NCI-H345 treated with DMSO at 0.1 percent for 48 hours (cell line): ENCODE measurements around the gene LEFTY1.
A peak's percentile ranks its signal among the peaks of the same experiment; 100 is the strongest.
"Not testable (repeated sequence)": the region's sequence is repeated elsewhere in the genome, so short reads cannot be mapped to it uniquely, and the experiment has no call there.

Experiments
- DNase-seq: peaks from one replicate; lab custom pipeline; 2025; ENCODE audit not compliant: unreplicated experiment; lab: John Stamatoyannopoulos, UW

Gene LEFTY1

GRCh38 chr1:225888289-225888897 is 553 bp downstream of the LEFTY1 start:
- no peak for DNase-seq

DNA sequence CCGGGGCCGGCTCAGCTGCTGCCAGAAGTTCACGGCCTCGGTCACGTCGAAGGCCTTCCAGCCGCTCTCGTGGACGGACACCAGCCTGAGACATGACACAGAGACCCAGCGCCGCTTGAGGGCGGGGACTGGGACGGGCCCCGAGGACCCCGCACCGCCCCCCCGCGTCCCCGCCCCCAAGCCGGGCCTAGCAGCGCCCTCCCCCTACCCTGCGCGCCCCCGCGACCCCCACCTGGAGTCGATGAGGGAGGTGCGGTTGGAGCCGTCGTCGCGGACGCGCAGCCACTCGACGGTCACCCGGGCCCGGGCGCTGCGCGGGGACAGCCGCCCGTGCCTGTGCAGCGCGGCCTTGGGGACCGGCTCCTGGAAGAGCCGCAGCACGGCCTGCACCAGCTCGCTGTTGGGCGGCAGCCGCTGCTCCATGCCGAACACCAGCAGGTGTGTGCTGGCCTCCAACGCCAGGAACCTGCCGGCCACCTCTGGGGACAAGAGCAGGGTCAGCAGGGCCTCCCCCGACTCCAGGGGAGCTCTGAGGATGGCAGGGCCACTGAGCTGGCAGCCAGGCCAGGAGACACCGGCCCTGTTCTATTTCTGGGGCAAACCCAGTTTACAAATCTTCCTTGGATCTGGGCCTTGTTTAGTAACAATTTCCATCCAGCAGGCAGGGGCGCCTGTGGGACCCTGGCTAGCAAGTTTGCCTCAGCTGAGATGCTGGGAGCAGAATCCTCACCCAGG is 1.2 kb downstream of the LEFTY1 start:
- not testable (repeated sequence) for DNase-seq

DNA sequence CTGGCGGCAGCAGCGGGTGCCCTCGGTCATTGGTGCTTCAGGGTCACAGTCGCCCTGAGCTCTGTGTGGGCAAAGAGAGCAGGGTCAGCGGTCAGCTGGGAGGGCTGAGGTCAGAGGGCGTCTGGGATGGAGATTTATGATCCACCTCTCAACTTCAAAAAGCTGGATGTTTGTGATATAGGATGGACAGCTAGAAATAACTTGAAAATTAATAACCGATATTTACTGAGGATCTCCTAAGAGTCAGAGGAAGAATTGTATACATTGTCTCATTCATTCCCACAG is 2.0 kb downstream of the LEFTY1 start:
- DNase-seq: no peak

GRCh38 chr1:225886159-225887029 is 2.6 kb downstream of the LEFTY1 start:
- DNase-seq: no peak

GRCh38 chr1:225885336-225885735 is 3.6 kb downstream of the LEFTY1 start:
- DNase-seq: no peak

DNA sequence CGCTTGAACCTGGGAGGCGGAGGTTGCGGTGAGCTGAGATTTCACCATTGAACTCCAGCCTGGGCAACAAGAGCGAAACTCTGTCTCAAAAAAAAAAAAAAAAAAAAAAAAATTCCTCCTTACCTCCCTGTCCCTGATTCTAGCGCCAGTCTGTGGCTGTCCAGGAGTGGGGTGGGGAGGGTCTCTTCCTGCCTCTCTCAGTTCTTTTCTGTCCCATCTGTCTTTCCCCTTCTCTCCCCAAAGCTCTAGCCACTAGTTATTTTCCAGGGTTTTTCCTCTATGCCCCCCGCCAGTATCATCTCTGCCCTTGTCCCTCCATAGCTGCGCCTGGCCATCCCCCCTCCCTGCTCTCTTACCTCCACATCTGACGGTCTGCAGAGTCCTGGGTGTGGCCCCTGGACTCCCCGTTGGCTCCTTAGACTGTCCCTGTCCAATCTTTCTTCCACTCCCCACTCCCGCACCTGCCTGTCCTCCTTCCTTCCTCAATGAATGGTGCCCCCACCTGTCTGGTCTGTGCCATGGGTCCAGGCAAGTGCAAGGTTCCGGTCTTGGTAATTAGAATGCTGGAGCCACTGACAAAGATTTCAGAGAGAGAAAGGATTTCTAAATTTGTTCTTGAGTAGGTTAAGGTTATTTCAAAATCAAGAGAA is 5.2 kb downstream of the LEFTY1 start:
- no peak for DNase-seq

DNA sequence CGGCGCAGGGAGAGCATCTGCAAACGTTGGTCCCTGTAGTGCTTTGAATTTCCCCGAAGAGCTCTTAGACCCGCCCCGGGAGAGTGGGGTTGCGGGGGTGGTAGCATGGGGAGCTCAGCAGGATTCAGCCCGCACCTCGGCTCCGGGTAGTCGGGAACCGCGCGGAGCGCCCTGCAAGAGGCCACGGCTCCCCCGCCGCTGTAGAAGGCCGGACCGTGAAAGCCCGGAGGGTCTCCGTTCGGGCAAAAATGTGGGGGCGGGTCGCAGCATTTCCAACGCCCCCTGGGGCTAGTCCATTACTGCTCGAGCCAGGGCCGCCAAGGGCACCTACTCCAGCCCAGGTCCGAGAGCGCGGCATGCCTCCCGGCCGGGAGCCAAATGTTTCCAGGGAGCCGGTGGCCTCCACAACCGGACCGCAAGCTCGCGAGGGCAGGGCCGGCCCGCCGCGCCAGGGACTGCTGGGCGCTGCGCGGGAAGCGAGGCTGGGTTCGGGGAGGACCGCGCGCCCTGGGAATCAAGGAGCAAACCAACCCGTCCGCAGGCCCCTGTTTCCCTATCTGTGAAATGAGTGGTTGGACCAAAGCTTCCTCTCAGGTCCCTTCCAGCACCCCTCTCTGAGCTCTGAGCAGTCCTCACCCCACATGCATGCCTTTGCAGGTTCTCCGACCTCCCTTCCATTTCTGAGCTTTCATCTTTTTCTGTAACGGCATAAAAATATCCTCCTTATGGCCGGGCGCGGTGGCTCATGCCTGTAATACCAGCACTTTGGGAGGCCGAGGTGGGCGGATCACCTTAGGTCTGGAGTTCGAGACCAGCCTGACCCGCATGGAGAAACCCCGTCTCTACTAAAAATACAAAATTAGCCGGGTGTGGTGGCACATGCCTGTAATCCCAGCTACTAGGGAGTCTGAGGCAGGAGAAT is 6.0 kb downstream of the LEFTY1 start:
- no peak for DNase-seq

DNA sequence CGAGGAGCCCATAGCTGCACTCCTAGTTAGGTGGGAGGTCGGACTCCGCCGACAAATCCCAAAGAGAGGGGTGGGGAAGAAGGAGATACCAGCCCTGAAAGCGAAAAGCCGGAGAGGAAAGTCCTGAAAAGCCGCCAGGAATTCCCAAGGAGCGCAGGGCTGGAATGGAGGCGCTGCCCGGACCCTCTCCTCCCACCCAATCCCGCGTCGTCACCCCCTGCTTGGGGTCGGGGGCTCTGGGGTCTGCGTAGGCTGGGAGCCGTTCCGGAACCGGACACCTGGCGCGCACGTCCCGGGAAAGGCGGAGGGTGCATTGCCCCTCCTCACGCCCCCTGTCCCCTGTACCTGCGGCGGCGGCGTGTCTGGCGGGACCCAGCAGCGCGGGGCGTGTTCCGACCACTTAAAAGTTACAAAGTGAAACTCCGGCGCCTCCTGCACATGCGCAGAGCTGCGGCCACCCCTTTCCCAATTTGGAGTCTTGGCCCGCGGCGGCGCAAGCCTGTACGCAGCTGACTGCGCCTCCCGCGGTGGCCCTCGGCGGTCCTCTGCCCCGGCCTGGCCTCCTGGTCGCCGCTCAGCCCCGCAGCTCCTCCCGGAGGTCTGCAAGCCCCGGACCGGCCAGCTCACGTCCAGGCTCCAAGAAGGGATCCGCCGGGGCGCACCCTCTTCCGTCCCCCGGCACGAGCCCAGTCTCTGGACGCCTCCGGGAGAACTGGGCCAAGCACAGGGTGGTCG is 6.8 kb downstream of the LEFTY1 start, which contains the start of gene TMEM63A:
Gene TMEM63A, minus strand, starts transcription at position 422 of the 735 bp plus-strand sequence. CDS start 4,800 bp downstream, outside the sequence.
- no peak for DNase-seq

- no peak for DNase-seq
These were observed 7.6 kb downstream of the LEFTY1 start for GRCh38 chr1:225881081-225881958.

DNA sequence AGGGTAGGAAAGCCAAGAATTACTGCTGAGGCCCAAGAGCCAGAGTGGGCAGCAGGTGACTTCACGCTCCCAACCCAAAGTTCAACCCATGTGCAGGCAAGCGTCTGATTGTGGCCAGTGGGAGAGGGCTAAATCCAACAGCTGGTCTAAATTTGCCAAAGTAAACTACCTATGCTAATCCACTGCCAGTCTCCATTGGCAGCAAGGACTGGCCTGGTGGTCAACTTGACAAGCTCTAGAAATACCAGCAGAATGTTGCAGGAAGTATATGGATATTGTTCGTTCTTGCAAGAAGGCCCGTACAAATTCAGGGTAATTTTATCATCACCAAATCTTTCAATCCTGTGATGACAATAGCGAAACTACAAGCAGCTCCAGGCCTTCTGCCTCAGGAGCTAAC is 8.3 kb downstream of the LEFTY1 start:
- no peak for DNase-seq

DNA sequence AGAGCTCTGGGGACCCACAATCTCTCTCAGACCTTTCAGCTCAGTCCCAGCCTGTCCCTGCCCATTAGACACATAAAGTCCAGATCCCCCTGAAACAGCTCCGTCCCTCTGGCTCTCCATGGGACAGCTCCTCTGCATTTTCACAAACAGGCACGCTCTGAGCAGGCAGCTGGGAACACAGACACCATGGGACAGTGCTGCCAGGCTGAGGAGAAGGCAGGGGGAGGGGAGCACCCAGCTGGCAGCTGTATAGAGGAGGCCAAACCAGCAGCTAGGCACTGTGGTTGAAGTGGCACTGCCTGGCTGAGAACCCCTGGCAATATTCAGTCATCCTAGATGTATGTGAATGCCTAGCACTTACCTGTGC is 8.7 kb downstream of the LEFTY1 start:
- peak; percentile 28 for DNase-seq

DNA sequence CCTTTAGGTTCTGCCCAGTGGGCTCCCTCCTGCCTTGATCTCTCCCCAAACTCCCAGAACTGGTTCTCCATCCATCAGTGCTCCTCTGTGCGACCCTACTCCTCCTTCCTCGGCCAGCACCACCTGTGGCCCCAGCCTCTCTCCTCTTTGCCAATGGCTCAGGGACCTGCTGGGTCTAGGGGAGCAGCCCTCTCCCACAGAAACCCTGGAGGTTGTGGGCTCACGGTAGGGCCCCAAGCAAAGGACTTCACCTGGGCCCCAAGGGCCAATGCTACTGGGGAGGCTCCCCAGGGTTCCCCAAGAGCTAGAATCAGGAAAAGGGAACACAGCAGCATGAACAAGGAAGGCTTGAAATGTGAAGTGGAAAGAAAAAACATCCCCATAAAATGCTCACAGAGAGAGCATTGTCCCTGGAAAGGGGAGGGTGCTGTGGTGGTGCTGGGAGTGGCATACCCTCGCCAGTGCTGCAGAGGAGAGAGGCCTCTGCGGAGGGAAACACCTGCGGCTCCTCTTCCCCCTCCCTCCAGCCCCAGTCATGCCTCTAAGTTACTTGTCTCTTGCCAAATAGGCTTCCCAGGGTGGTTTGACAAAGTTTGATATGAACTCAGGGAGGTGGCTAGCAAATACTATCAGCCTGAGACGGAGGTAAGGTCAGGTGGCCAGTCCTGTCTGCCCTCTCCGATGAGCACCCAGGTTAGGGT is 9.3 kb downstream of the LEFTY1 start:
- DNase-seq: no peak

DNA sequence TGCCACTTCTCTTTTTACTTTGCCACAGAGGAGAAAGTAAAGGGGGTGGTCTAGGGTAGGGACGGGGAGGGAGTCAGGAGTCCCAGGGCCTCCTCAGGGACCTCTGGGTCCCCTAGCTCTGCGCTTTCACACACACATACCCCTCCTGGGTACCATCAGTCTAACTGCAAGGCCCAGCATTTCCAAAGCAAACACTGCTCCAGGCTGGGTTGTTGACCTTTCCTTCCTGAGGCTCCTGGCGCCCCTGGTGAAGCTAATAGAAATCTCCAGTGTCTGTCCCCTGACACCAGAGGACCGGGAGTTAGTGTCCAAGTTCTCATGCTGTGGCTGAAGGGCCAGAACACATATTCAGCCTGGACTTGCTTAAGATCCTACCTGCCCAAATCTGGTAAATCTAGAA is 10.7 kb downstream of the LEFTY1 start:
- no peak for DNase-seq

- no peak for DNase-seq
These were observed 11.4 kb downstream of the LEFTY1 start for GRCh38 chr1:225877580-225877979.

DNA sequence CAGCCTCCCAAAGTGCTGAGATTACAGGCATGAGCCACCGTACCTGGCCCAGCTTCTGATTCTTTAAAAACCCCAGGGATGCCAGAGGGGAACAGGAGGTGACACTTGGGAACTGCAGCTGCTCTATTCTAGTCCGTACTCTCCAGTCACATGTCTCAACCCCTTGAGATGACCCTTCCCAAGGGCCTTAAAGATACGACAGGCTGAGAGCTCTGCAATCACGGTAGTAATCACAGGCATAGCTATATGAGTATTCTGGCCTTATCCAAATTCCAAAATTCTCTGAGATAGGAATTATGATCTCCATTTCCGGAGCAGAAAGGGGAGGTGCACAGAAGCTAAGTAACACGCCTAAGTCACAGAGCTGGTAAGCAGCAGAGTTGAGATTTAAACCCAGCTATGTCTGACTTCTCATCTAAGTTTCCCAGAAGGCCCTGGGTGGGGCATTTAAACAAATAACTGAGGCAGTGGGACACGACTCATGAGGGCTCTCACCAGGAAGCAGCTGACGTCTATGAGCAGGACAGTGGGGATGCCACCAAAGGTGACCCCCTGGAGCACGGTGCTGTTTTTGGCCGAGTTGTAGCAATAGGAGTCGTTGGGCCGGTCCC is 11.9 kb downstream of the LEFTY1 start:
- DNase-seq: no peak

GRCh38 chr1:225875044-225875815 is 13.7 kb downstream of the LEFTY1 start:
- DNase-seq: no peak

DNA sequence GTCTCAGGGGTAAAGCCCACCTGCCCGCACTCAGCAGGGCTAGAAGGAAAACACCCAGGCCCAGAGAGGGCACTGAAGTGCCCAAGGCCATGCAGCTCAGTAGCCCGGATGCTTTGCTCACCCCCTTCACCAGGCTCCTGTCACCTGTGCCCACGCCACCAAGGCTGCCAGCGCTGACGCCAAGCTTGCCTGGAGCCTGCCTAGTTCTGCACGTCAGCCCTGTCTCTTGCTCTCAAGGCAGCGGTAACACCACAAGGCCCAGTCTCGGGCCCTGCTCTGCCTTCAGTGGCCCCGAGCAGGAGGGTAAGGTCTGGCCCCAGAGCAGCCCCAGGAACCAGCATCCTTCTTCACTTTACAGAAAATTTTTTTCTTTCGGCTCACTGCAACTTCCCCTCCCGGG is 14.5 kb downstream of the LEFTY1 start:
- DNase-seq: no peak
